ENCODE data around the gene TMEM135.

TMEM135 gene

DNA sequence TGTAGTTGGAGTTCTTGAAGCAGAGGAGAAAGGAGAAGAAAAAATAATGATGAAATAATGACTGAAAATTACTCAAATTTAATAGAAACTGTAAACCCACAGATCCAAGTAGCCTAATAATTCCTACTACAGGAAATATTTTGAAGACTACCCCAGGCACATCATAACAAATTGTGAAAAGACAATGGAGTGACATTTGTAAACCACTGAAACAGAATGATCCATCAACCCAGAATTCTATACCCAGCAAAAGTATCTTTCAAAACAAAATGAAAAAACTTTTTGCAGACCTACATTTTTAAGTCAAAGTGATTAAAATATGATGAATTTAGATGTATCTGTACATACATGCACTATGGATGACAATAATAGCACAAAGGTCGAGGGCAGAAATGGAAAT lies 194.6 kb downstream of the TMEM135 start:
- TF ChIP-seq TAF1 (IDR thresholded peaks at IDR 0.05; ENCODE audit: low read depth) = no peak
- TF ChIP-seq ZBTB7A (IDR thresholded peaks at IDR 0.05; ENCODE audit: low read depth) = no peak
- TF ChIP-seq EGR1 (IDR thresholded peaks at IDR 0.05) = no peak
- no peak for TF ChIP-seq RAD21 (IDR thresholded peaks at IDR 0.05; ENCODE audit: low read depth)
- no peak for TF ChIP-seq YY1 (IDR thresholded peaks at IDR 0.05; ENCODE audit: low read depth)
- TF ChIP-seq, protein P1, sequence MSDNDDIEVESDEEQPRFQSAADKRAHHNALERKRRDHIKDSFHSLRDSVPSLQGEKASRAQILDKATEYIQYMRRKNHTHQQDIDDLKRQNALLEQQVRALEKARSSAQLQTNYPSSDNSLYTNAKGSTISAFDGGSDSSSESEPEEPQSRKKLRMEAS (IDR thresholded peaks at IDR 0.05) = no peak

- TF ChIP-seq YY1 (IDR thresholded peaks at IDR 0.05; ENCODE audit: low read depth) (no peak), CREB1 (IDR thresholded peaks at IDR 0.05; ENCODE audit: low read depth) (no peak), TAF1 (IDR thresholded peaks at IDR 0.05; ENCODE audit: low read depth) (no peak), TEAD4 (IDR thresholded peaks at IDR 0.05) (no peak), EP300 (IDR thresholded peaks at IDR 0.05; ENCODE audit: borderline replicate concordance) (no peak), REST (IDR thresholded peaks at IDR 0.05; ENCODE audit: low read depth) (no peak), USF1 (IDR thresholded peaks at IDR 0.05) (no peak), NFIC (IDR thresholded peaks at IDR 0.05) (no peak), CEBPB (IDR thresholded peaks at IDR 0.05) (no peak), TCF12 (IDR thresholded peaks at IDR 0.05; ENCODE audit: low read depth) (no peak), FOXM1 (IDR thresholded peaks at IDR 0.05; ENCODE audit: borderline replicate concordance, low read depth) (no peak)
Observed at GRCh38 chr11:87235366-87235765, 197.6 kb downstream of the TMEM135 start.

- no peak for TF ChIP-seq RAD21 (IDR thresholded peaks at IDR 0.05; ENCODE audit: low read depth)
- TF ChIP-seq YY1 (IDR thresholded peaks at IDR 0.05; ENCODE audit: low read depth) = no peak
- TF ChIP-seq TAF1 (IDR thresholded peaks at IDR 0.05; ENCODE audit: low read depth) = no peak
- TF ChIP-seq USF1 (IDR thresholded peaks at IDR 0.05) = no peak
- no peak for TF ChIP-seq EP300 (IDR thresholded peaks at IDR 0.05; ENCODE audit: borderline replicate concordance)
- TF ChIP-seq CREB1 (IDR thresholded peaks at IDR 0.05; ENCODE audit: low read depth) = no peak
- no peak for TF ChIP-seq EGR1 (IDR thresholded peaks at IDR 0.05)
- TF ChIP-seq TEAD4 (IDR thresholded peaks at IDR 0.05) = no peak
- no peak for TF ChIP-seq CEBPB (IDR thresholded peaks at IDR 0.05)
- TF ChIP-seq FOXM1 (IDR thresholded peaks at IDR 0.05; ENCODE audit: borderline replicate concordance, low read depth) = no peak
- TF ChIP-seq REST (IDR thresholded peaks at IDR 0.05; ENCODE audit: low read depth) = no peak
- no peak for TF ChIP-seq NFIC (IDR thresholded peaks at IDR 0.05)
- TF ChIP-seq TCF12 (IDR thresholded peaks at IDR 0.05; ENCODE audit: low read depth) = no peak
- no peak for TF ChIP-seq ZBTB7A (IDR thresholded peaks at IDR 0.05; ENCODE audit: low read depth)
- TF ChIP-seq, protein P1 (IDR thresholded peaks at IDR 0.05) = no peak
Observed at GRCh38 chr11:87236368-87236767, 198.6 kb downstream of the TMEM135 start.

GRCh38 chr11:87239001-87239400 lies 201.3 kb downstream of the TMEM135 start:
- TF ChIP-seq, protein P1 (IDR thresholded peaks at IDR 0.05) = no peak
- no peak for TF ChIP-seq TAF1 (IDR thresholded peaks at IDR 0.05; ENCODE audit: low read depth)

DNA sequence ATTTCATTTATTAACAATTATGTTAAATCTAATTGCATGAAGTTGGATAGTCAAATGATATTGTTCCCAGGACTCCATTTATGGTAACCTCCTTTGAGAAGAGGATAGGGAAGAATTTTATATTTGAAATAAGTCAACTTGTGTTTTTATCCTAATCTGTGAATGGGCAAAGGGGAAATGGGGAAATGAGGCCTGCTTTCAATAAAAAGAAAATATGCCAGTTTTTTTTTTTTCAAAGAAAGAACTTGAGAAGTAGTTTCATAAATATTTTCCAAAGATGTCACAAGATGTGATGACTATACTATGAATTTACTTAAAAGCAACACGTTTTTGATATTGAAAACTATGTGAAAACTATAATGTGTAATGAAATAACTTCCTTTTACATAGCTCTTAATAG lies 201.8 kb downstream of the TMEM135 start:
- no peak for TF ChIP-seq TCF12 (IDR thresholded peaks at IDR 0.05; ENCODE audit: low read depth)
- no peak for TF ChIP-seq YY1 (IDR thresholded peaks at IDR 0.05; ENCODE audit: low read depth)
- no peak for TF ChIP-seq EGR1 (IDR thresholded peaks at IDR 0.05)
- no peak for TF ChIP-seq TAF1 (IDR thresholded peaks at IDR 0.05; ENCODE audit: low read depth)
- TF ChIP-seq REST (IDR thresholded peaks at IDR 0.05; ENCODE audit: low read depth) = no peak
- TF ChIP-seq FOXM1 (IDR thresholded peaks at IDR 0.05; ENCODE audit: borderline replicate concordance, low read depth) = no peak
- TF ChIP-seq CREB1 (IDR thresholded peaks at IDR 0.05; ENCODE audit: low read depth) = no peak
- TF ChIP-seq EP300 (IDR thresholded peaks at IDR 0.05; ENCODE audit: borderline replicate concordance) = no peak
- TF ChIP-seq, protein P1 (IDR thresholded peaks at IDR 0.05) = no peak
- TF ChIP-seq NFIC (IDR thresholded peaks at IDR 0.05) = no peak
